Ishikawa (cell line): Measurements from ENCODE around the gene MECP2.

ENCODE experiments used
- CEBPB ChIP-seq: IDR thresholded peaks from 2 replicates; pipeline ENCODE4 v1.6.1; 2012
- CREB1 ChIP-seq: IDR thresholded peaks from 2 replicates; pipeline ENCODE4 v1.6.1; 2012; ENCODE audit warnings: low read depth
- EGR1 ChIP-seq: IDR thresholded peaks from 2 replicates; pipeline ENCODE4 v1.6.1; 2012
- EP300 ChIP-seq: IDR thresholded peaks from 2 replicates; pipeline ENCODE4 v1.6.1; 2012; ENCODE audit warnings: borderline replicate concordance
- FOXM1 ChIP-seq: IDR thresholded peaks from 2 replicates; pipeline ENCODE4 v1.6.1; 2012; ENCODE audit warnings: low read depth, borderline replicate concordance
- MAX ChIP-seq: IDR thresholded peaks from 2 replicates; pipeline ENCODE4 v1.6.1; 2012
- NFIC ChIP-seq: IDR thresholded peaks from 2 replicates; pipeline ENCODE4 v1.6.1; 2012
- RAD21 ChIP-seq: IDR thresholded peaks from 2 replicates; pipeline ENCODE4 v1.6.1; 2012; ENCODE audit warnings: low read depth
- TAF1 ChIP-seq: IDR thresholded peaks from 2 replicates; pipeline ENCODE4 v1.6.1; 2012; ENCODE audit warnings: low read depth, mild to moderate bottlenecking
- TCF12 ChIP-seq: IDR thresholded peaks from 2 replicates; pipeline ENCODE4 v1.6.1; 2012; ENCODE audit warnings: low read depth
- TEAD4 ChIP-seq: IDR thresholded peaks from 2 replicates; pipeline ENCODE4 v1.6.1; 2012
- YY1 ChIP-seq: IDR thresholded peaks from 2 replicates; pipeline ENCODE4 v1.6.1; 2012; ENCODE audit warnings: low read depth
- ZBTB7A ChIP-seq: IDR thresholded peaks from 2 replicates; pipeline ENCODE4 v1.6.1; 2012; ENCODE audit warnings: low read depth
- TF ChIP-seq, protein P1 (sequence below): IDR thresholded peaks from 2 replicates; pipeline ENCODE4 v1.6.1; 2012
- TF ChIP-seq, protein P2 (sequence below): IDR thresholded peaks from 2 replicates; pipeline ENCODE4 v1.6.1; 2012; ENCODE audit warnings: low read depth, mild to moderate bottlenecking

Gene MECP2

DNA sequence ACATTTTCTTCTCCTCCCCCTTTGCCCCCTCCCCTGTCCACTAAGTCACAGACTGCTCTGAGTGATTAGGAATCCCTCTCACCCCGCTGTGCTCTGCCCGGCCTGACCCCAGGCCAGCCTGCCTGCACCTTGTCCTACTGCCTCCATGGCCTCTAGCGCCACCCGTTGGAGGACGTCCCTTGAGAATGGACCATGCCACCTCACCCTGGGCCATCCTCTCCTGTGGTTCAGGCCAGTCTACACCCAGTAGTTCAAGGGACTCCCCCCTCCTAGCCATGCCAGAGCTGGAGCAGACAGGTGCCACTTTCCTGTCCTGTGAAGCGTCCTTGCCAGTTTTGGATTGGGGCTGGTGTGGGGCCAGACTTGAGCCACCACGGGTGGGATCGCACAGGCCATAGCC lies 68.1 kb downstream of the MECP2 start:
- no peak for TF ChIP-seq YY1

DNA sequence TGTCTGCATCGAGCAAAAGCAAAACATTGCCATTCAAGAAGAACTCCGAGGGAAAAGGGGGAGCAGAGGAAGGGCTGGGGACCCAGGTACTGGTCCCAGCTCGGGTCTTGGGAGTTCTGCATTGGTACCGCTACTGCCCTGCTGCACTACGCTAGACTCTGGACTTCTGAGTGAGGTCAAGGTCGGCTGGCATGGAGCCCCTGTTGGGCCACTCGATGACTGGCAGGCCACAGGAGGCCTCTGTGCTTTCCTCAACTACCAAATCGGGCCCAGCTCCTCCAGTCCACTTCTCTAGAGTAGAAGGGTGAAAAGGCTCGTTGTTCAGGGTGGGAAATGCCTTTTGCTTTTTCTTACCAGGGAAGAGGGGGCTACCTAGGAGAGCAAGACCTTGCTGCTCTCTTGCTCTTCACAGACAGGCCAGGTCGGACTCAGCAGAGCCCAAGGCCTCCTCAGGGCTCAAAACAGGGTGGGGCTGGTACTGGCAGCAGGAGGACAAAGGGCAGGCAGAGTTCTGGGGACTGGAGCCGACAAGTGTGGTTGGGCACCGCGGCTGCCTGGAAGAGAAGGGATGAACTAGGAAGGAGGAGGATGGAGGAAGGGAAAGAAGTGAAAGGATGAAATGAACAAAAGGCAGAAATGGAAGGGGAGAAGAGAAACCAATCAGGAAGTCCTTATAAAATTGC lies 68.9 kb downstream of the MECP2 start:
- TF ChIP-seq, protein P1, sequence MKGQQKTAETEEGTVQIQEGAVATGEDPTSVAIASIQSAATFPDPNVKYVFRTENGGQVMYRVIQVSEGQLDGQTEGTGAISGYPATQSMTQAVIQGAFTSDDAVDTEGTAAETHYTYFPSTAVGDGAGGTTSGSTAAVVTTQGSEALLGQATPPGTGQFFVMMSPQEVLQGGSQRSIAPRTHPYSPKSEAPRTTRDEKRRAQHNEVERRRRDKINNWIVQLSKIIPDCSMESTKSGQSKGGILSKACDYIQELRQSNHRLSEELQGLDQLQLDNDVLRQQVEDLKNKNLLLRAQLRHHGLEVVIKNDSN: no peak

GRCh38 chrX:154027986-154028385 lies 69.5 kb downstream of the MECP2 start:
- TF ChIP-seq FOXM1: no peak
- no peak for TF ChIP-seq EGR1
- TF ChIP-seq, protein P1: no peak
- TF ChIP-seq NFIC: no peak
- TF ChIP-seq CEBPB: no peak
- no peak for TF ChIP-seq CREB1

- TF ChIP-seq RAD21 (no peak), TEAD4 (no peak), EP300 (no peak), EGR1 (no peak), MAX (no peak), NFIC (no peak), TCF12 (no peak), CREB1 (no peak), YY1 (no peak), FOXM1 (no peak), CEBPB (no peak), ZBTB7A (no peak), TAF1 (no peak)
- TF ChIP-seq, protein P2, sequence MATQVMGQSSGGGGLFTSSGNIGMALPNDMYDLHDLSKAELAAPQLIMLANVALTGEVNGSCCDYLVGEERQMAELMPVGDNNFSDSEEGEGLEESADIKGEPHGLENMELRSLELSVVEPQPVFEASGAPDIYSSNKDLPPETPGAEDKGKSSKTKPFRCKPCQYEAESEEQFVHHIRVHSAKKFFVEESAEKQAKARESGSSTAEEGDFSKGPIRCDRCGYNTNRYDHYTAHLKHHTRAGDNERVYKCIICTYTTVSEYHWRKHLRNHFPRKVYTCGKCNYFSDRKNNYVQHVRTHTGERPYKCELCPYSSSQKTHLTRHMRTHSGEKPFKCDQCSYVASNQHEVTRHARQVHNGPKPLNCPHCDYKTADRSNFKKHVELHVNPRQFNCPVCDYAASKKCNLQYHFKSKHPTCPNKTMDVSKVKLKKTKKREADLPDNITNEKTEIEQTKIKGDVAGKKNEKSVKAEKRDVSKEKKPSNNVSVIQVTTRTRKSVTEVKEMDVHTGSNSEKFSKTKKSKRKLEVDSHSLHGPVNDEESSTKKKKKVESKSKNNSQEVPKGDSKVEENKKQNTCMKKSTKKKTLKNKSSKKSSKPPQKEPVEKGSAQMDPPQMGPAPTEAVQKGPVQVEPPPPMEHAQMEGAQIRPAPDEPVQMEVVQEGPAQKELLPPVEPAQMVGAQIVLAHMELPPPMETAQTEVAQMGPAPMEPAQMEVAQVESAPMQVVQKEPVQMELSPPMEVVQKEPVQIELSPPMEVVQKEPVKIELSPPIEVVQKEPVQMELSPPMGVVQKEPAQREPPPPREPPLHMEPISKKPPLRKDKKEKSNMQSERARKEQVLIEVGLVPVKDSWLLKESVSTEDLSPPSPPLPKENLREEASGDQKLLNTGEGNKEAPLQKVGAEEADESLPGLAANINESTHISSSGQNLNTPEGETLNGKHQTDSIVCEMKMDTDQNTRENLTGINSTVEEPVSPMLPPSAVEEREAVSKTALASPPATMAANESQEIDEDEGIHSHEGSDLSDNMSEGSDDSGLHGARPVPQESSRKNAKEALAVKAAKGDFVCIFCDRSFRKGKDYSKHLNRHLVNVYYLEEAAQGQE: no peak
- TF ChIP-seq, protein P1: no peak
Observed at GRCh38 chrX:154027022-154027402, 70.5 kb downstream of the MECP2 start.

GRCh38 chrX:154026136-154027021 lies 71.1 kb downstream of the MECP2 start:
- TF ChIP-seq EP300: no peak
- TF ChIP-seq FOXM1: no peak
- no peak for TF ChIP-seq CEBPB
- TF ChIP-seq, protein P1: no peak
- TF ChIP-seq NFIC: no peak
- TF ChIP-seq CREB1: no peak
- TF ChIP-seq, protein P2: no peak
- TF ChIP-seq MAX: no peak
- TF ChIP-seq EGR1: no peak
- no peak for TF ChIP-seq RAD21
- no peak for TF ChIP-seq TEAD4
- no peak for TF ChIP-seq TAF1
- TF ChIP-seq ZBTB7A: no peak
- no peak for TF ChIP-seq TCF12
- no peak for TF ChIP-seq YY1
